Dedifferentiated amniotic fluid mesenchymal stem cell (primary cell): Measurements from ENCODE around the gene MDP1.

Experiments
- DNase-seq: peaks from one replicate; pipeline ENCODE4 v3.0.0-alpha.2; 2016; ENCODE audit errors: extremely low spot score

Gene MDP1

DNA sequence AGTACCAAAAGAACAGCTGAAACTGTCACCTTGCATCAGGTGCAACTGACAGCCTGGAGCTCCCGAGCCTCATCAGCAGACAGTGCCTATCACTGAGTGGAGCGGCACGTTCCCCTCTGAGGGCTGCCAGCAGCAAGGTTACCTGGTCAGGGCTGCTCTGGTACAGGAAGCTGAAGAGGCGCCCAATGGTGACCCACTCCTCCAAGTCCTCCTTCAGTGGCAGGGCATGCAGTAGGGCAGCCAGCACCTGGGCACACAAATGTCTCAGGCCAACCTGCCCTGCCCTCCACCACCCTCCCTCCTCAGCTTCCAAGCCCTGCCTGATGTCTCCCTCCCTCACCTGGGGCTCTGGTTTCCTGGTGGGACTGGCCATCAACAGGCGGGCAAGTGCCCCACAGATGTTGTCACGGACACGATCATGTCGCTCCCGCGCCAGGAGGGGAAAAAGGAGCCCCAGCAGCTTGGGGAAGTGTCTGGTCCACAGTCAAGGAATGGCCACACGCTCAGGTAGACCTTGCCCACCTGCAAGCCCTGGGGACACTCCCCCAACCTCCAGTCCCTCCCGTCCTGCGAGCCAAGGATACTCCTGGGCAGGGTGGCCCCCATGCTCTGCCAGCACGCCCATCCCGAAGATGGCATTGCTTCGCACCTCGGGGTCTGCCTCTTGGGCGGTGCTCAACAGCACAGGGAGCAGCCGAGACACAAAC lies 34.3 kb downstream of the MDP1 start:
- DNase-seq = no peak

- DNase-seq = peak; percentile 23
Observed at GRCh38 chr14:24179961-24180796, 35.7 kb downstream of the MDP1 start.

DNA sequence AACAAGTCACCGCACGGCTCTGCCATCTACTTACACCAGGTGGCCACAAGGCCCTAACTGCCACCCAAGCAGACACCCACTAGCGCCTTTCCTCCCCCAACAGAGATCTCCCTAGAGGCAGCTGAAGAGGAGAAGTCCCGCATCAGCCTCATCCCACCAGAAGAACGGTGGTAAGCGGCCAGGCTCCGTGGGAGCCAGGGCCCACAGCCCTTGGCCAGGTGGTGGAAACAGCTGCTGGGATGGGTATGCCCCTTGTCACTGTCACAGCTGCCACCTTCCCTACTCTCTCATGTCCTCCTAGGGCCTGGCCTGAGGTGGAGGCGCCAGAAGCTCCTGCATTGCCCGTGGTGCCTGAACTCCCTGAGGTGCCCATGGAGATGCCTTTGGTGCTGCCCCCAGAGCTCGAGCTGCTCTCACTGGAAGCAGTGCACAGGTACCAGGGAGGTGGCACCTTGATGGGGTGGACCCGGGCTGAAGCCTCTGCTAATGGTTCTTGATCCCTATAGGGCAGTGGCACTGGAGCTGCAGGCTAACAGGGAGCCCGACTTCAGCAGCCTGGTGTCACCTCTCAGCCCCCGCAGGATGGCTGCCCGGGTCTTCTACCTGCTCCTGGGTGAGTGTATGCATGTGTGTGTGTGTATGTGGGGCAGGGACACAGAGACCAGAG lies 36.4 kb downstream of the MDP1 start:
- no peak for DNase-seq

GRCh38 chr14:24178399-24179178 lies 37.3 kb downstream of the MDP1 start:
- no peak for DNase-seq

DNA sequence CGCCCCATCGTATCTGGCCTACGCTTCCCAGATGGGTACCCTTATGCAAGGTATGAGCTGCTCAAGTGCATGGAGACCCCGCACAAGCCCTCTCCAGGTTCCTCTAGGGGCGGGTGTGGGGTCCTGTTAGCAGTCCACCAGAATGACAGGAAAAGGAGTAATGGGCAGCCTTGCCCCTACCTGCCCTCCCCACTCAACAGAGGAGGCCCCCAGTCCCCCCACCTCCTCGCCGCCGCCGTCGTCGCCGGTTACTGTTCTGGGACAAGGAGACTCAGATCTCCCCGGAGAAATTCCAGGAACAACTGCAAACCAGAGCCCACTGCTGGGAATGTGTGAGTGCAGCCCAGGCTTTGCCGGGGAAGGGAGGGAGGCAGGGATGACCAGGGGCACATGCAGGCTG lies 38.0 kb downstream of the MDP1 start:
- no peak for DNase-seq

GRCh38 chr14:24177041-24177825 lies 38.6 kb downstream of the MDP1 start:
- no peak for DNase-seq

GRCh38 chr14:24176599-24176998 lies 39.3 kb downstream of the MDP1 start:
- no peak for DNase-seq

- DNase-seq = no peak
Observed at GRCh38 chr14:24172871-24173281, 43.0 kb downstream of the MDP1 start.

GRCh38 chr14:24172261-24172860 lies 43.5 kb downstream of the MDP1 start:
- DNase-seq = no peak

GRCh38 chr14:24171422-24172260 lies 44.2 kb downstream of the MDP1 start, which contains the start of gene REC8:
Gene REC8, plus strand, starts transcription at chr14:24172080. Its CDS starts 473 bp downstream, at chr14:24172553.
- no peak for DNase-seq

- DNase-seq = no peak
Observed at GRCh38 chr14:24167469-24168114, 48.3 kb downstream of the MDP1 start.

DNA sequence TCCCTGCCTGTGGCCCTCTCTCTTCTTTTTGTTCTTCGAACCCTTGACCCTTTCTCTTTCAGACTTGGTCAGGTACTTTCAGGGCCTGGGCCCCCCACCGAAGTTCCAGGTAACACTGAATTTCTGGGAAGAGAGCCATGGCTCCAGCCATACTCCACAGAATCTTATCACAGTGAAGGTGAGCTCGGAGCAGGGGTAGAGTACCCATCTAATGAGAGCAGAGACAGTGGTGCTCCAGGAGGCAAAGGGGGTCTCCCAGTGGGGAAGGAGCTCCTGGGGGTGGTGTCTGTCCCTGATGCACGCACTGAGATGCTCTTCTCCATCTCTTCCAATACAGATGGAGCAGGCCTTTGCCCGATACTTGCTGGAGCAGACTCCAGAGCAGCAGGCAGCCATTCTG lies 50.1 kb downstream of the MDP1 start:
- DNase-seq = no peak

- DNase-seq = no peak
Observed at GRCh38 chr14:24164518-24164991, 51.3 kb downstream of the MDP1 start.
